Naive thymus-derived CD4-positive, alpha-beta T cell (primary cell): ENCODE measurements around the gene CLSTN2. TPM values are rescaled to one million over a fixed set of nuclear protein-coding genes. Genes with fewer than 3 reads are reported as not detected.
A peak's percentile ranks its signal among the peaks of the same experiment; 100 is the strongest.

Experiments
- ATAC-seq: fragments of 150-1000 bp; cut with Tn5 transposase; 2 replicates; pipeline ENCODE4 v1.10.0; 2021; ENCODE audit warnings: mild to moderate bottlenecking, moderate library complexity
- CTCF ChIA-PET: fragments of 350-600 bp; sonication (Branson Sonifier 250); formaldehyde crosslinking; loops from one replicate; lab custom pipeline; 2021; ENCODE audit warnings: antibody characterized with exemption; lab: Charles Lee
- POLR2A ChIA-PET: fragments of 350-600 bp; sonication (Branson Sonifier 250); formaldehyde crosslinking; loops from one replicate; lab custom pipeline; 2021; ENCODE audit warnings: antibody characterized with exemption, inconsistent platforms; lab: Charles Lee
- DNase-seq, 9 donors: peaks; one replicate each; pipeline versions ENCODE4 v3.0.0 to v3.0.0-alpha.2; 2020 to 2022; ENCODE audit warnings: mixed read lengths in 1 of 9
- H3K27ac ChIP-seq: one replicate; pipeline ENCODE4 v1.7.0; 2013; ENCODE audit warnings: mild to moderate bottlenecking, low read depth, low read length, moderate library complexity
- H3K27me3 ChIP-seq, 2 donors: one replicate each; pipeline ENCODE4 v1.7.0; 2013; ENCODE audit warnings: low read length in 2 of 2, mild to moderate bottlenecking in 2 of 2, moderate library complexity in 2 of 2; ENCODE audit not compliant: control insufficient read depth in 2 of 2, insufficient read depth in 2 of 2
- H3K36me3 ChIP-seq, 3 experiments: 1 replicate in 2 of 3; 2 replicates in 1 of 3; pipeline ENCODE4 v1.7.0; 2013; ENCODE audit warnings: low read length in 3 of 3, mild to moderate bottlenecking in 3 of 3, moderate library complexity in 1 of 3; ENCODE audit not compliant: insufficient read depth in 3 of 3, control insufficient read depth in 2 of 3
- H3K4me1 ChIP-seq, 2 donors: one replicate each; pipeline ENCODE4 v1.7.0; 2013; ENCODE audit warnings: low read length in 2 of 2, mild to moderate bottlenecking in 2 of 2, moderate library complexity in 1 of 2; ENCODE audit not compliant: control insufficient read depth in 2 of 2, insufficient read depth in 2 of 2
- H3K4me3 ChIP-seq: 2 replicates; pipeline ENCODE4 v1.7.0; 2013; ENCODE audit warnings: mild to moderate bottlenecking, low read length
- H3K9me3 ChIP-seq, 3 experiments: 1 replicate in 2 of 3; 2 replicates in 1 of 3; pipeline ENCODE4 v1.7.0; 2013; ENCODE audit warnings: low read length in 3 of 3; ENCODE audit not compliant: control insufficient read depth in 2 of 3
- H3K27ac Mint-ChIP-seq, 9 donors: one replicate each; pipeline ENCODE4 v1.8.0; 2020 to 2022; ENCODE audit warnings: mixed read lengths in 9 of 9, mild to moderate bottlenecking in 8 of 9, moderate library complexity in 5 of 9, inconsistent platforms in 2 of 9
- H3K27me3 Mint-ChIP-seq, 5 donors: one replicate each; pipeline ENCODE4 v1.8.0; 2021 to 2022; ENCODE audit warnings: mixed read lengths in 5 of 5, mild to moderate bottlenecking in 1 of 5
- H3K36me3 Mint-ChIP-seq, 5 donors: one replicate each; pipeline ENCODE4 v1.8.0; 2020 to 2022; ENCODE audit warnings: mixed read lengths in 5 of 5, mild to moderate bottlenecking in 3 of 5, inconsistent platforms in 1 of 5
- H3K4me1 Mint-ChIP-seq, 7 donors: one replicate each; pipeline ENCODE4 v1.8.0; 2020 to 2022; ENCODE audit warnings: mixed read lengths in 7 of 7, mild to moderate bottlenecking in 3 of 7, inconsistent platforms in 1 of 7
- H3K4me3 Mint-ChIP-seq, 10 donors: one replicate each; pipeline ENCODE4 v1.8.0; 2020 to 2022; ENCODE audit warnings: mild to moderate bottlenecking in 10 of 10, mixed read lengths in 10 of 10, moderate library complexity in 6 of 10, inconsistent platforms in 2 of 10
- H3K9me3 Mint-ChIP-seq, 11 donors: one replicate each; pipeline ENCODE4 v1.8.0; 2020 to 2022; ENCODE audit warnings: mixed read lengths in 11 of 11, mild to moderate bottlenecking in 4 of 11, inconsistent platforms in 1 of 11, moderate library complexity in 1 of 11
- intact Hi-C, 2 donors: fragments of 100-400 bp; cut with micrococcal nuclease; formaldehyde crosslinking; loops; one replicate each; pipeline ENCODE4 v1.15.1; 2023
- polyA plus RNA-seq, 2 donors: library from polyadenylated mRNA; unstranded; fragments of 300-500 nt; fragmentation: Illumina TruSeq; gene quantifications; one replicate each; pipeline ENCODE4 v1.2.3, GENCODE V29; 2021
- total RNA-seq, 6 experiments: library from RNA in 5 of 6; stranded (reverse) in 5 of 6; gene quantifications; 1 replicate in 5 of 6; 2 replicates in 1 of 6; pipeline ENCODE4 v1.2.3 and lab custom pipeline; 2021 to 2026

The CLSTN2 gene
- total and polyA plus RNA-seq, 7 experiments from 2014 or later, result 0.02 TPM; not detected in 6

DNA sequence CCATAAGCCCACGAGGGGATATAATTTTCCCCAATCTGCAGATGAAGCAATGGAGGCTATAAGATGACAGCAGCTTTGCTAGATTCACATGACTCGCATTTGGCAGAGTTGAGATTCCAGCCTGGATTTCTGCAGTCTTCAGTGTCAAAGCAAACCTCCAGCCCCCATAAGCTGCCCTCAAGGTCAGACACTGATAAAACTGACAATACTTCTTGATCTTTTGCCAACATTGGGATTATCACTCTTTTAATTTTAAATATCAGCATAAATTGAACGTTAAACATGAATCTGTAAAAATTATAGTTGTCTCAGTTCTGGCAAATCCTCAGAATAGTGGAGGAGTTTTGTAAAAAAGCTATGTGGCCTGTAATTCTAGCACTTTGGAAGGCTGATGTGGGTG lies 508.8 kb downstream of the CLSTN2 start:
- Mint-ChIP-seq H3K27me3 (peaks cover 0 to 21% (median 12%) of the 10 kb centered on the region in 5 donors), H3K27ac (no peak overlapping the region), H3K4me3 (no peak overlapping the region), H3K9me3 (peaks cover 0 to 2% (median 0%) of the 10 kb centered on the region in 11 donors), H3K36me3 (no peaks in the 10 kb centered on the region), H3K4me1 (peaks cover 0 to 1% (median 0%) of the 10 kb centered on the region in 7 donors)
- ATAC-seq (no peak), DNase-seq (no peak)
- Histone ChIP-seq H3K27me3 (no peaks in the 10 kb centered on the region), H3K9me3 (no peaks in the 10 kb centered on the region), H3K4me3 (no peak overlapping the region), H3K36me3 (no peaks in the 10 kb centered on the region), H3K27ac (no peak overlapping the region), H3K4me1 (no peaks in the 10 kb centered on the region)
- ChIA-PET CTCF (no interaction called here), POLR2A (no interaction called here)
- intact Hi-C loops, result no loop called here

DNA sequence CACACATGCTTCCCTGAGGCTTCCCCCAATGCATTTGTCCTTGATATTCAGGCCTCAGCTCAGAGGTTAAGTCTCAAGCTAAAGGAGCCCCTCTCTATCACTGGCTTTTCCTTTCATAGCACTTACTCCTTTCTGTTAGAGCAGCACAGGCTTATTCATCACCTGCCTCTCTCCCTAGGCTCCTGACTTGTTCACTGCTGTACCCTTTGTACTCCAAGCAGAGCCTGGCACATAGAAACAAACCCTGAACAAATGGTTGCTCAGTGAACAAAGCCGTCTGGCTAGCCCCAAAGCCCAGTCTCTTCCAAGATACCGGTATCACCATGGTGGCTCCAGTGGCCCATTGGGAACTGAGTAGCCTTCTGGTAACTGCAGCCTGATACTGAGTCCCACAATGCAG lies 511.7 kb downstream of the CLSTN2 start:
- no peak for DNase-seq
- H3K4me1 Mint-ChIP-seq, result peaks cover 0 to 1% (median 0%) of the 10 kb centered on the region in 7 donors
- no peak overlapping the region for H3K4me3 Mint-ChIP-seq
- no peaks in the 10 kb centered on the region for H3K4me1 ChIP-seq
- H3K27me3 ChIP-seq, result no peaks in the 10 kb centered on the region
- no peaks in the 10 kb centered on the region for H3K36me3 ChIP-seq
- H3K4me3 ChIP-seq, result no peak overlapping the region
- POLR2A ChIA-PET, result no interaction called here
- no peak overlapping the region for H3K27ac ChIP-seq
- intact Hi-C loops, result no loop called here
- CTCF ChIA-PET, result no interaction called here
- no peaks in the 10 kb centered on the region for H3K36me3 Mint-ChIP-seq
- no peaks in the 10 kb centered on the region for H3K9me3 ChIP-seq
- peaks cover 0 to 3% (median 0%) of the 10 kb centered on the region in 11 donors for H3K9me3 Mint-ChIP-seq
- peaks cover 0 to 21% (median 10%) of the 10 kb centered on the region in 5 donors for H3K27me3 Mint-ChIP-seq
- ATAC-seq, result no peak
- no peak overlapping the region for H3K27ac Mint-ChIP-seq

DNA sequence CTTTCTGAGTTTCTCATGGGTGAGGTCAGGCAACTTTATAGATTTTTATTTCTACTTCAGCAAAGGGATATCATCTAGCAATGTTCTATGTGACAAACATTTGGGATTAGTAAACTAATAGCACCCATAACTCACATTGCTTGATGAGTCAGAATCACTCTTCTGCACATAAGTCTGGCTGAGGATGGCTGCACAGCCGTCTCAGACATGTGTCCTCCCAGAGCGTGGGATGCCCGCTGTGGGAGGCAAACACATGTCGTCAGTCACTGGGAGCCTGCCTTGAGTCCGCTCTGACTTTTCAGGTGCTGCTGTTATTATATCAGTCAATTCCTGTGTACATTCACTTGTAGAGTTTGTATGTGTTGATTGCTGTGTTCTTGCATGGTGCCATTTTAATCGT lies 512.2 kb downstream of the CLSTN2 start:
- ChIA-PET POLR2A (no interaction called here), CTCF (no interaction called here)
- no peak for DNase-seq
- peaks cover 0 to 3% (median 0%) of the 10 kb centered on the region in 11 donors for H3K9me3 Mint-ChIP-seq
- no peak for ATAC-seq
- H3K36me3 Mint-ChIP-seq, result no peaks in the 10 kb centered on the region
- H3K4me1 ChIP-seq, result no peaks in the 10 kb centered on the region
- H3K4me1 Mint-ChIP-seq, result no peaks in the 10 kb centered on the region
- H3K27me3 Mint-ChIP-seq, result peaks cover 0 to 21% (median 10%) of the 10 kb centered on the region in 5 donors
- intact Hi-C loops, result no loop called here
- no peak overlapping the region for H3K27ac ChIP-seq
- H3K27me3 ChIP-seq, result no peaks in the 10 kb centered on the region
- no peak overlapping the region for H3K4me3 Mint-ChIP-seq
- H3K9me3 ChIP-seq, result no peaks in the 10 kb centered on the region
- H3K4me3 ChIP-seq, result no peak overlapping the region
- no peak overlapping the region for H3K27ac Mint-ChIP-seq
- no peaks in the 10 kb centered on the region for H3K36me3 ChIP-seq

DNA sequence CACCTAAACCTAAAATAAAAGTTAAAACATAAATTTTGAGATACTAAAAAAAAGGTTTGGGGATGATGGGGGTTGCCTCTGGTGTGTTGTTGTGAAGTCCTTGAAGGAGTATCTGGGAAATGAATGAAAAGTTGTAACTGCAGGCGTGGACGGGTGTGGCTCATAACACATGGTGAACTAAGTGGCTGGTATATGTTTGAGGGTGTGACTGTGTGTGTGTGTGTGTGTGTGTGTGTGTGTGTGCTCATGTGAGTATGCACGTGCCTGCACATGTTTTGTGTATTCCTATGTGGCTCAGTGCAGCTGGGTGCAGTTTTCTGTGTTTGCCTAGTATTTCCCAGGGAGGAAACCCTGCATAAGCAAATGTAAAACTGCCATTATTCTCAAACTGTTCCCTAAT lies 513.0 kb downstream of the CLSTN2 start:
- no peaks in the 10 kb centered on the region for H3K9me3 ChIP-seq
- Mint-ChIP-seq H3K4me1 (no peaks in the 10 kb centered on the region), H3K9me3 (peaks cover 0 to 3% (median 0%) of the 10 kb centered on the region in 11 donors), H3K36me3 (no peaks in the 10 kb centered on the region), H3K4me3 (no peak overlapping the region), H3K27ac (no peak overlapping the region), H3K27me3 (peaks cover 0 to 14% (median 4%) of the 10 kb centered on the region in 5 donors)
- no peaks in the 10 kb centered on the region for H3K4me1 ChIP-seq
- H3K36me3 ChIP-seq, result no peaks in the 10 kb centered on the region
- no peak overlapping the region for H3K4me3 ChIP-seq
- ATAC-seq (no peak), DNase-seq (no peak)
- H3K27ac ChIP-seq, result no peak overlapping the region
- H3K27me3 ChIP-seq, result no peaks in the 10 kb centered on the region
- intact Hi-C loops, result no loop called here
- CTCF ChIA-PET, result no interaction called here
- POLR2A ChIA-PET, result no interaction called here

DNA sequence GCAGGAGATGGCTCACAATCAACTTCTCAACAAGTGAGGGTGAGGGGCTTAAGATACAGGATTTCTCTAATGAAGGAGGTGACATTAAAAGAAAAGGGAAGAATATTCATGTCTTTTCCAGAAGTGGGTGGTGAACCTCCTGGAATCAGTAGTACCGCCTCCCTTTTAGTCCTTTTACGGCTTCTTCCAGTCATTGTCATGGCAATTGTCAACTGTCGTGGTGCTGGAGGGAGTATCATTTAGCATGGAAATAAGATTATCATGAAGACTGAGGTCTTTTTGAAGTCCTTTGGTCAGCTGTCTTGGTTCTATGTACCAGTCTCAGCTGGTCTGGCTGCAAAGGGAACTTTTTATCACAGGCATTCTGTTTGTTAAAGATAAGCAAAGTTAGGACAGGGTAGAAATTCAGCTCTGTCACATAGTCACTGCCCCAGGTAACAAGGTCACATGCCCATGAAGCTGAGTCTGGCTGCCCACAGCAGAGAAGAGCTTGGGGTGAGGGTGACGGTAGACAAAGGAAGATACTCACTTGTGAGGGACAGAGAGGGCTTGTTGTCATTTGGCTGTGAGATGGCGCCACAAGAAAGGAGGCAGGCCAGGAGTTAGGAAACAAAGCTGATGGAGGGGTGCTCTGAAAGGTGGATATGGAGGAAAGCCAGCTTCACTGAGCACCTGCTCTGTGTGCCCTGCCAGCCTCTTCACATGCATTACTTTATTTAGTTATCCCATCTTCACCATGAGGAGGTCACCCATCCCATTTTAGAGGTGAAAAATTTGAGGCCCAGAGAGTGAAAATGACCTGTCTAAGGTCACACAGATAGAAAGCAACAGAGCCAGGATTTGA lies 514.6 kb downstream of the CLSTN2 start:
- Mint-ChIP-seq H3K4me3 (no peak overlapping the region), H3K27me3 (peaks cover 0 to 8% (median 0%) of the 10 kb centered on the region in 5 donors), H3K4me1 (no peaks in the 10 kb centered on the region), H3K9me3 (peaks cover 0 to 3% (median 0%) of the 10 kb centered on the region in 11 donors), H3K27ac (no peak overlapping the region), H3K36me3 (no peaks in the 10 kb centered on the region)
- H3K4me3 ChIP-seq, result no peak overlapping the region
- ChIA-PET CTCF (no interaction called here), POLR2A (no interaction called here)
- DNase-seq (no peak), ATAC-seq (no peak)
- intact Hi-C loops, result no loop called here
- no peaks in the 10 kb centered on the region for H3K36me3 ChIP-seq
- no peak overlapping the region for H3K27ac ChIP-seq
- no peaks in the 10 kb centered on the region for H3K9me3 ChIP-seq
- no peaks in the 10 kb centered on the region for H3K27me3 ChIP-seq
- no peaks in the 10 kb centered on the region for H3K4me1 ChIP-seq

DNA sequence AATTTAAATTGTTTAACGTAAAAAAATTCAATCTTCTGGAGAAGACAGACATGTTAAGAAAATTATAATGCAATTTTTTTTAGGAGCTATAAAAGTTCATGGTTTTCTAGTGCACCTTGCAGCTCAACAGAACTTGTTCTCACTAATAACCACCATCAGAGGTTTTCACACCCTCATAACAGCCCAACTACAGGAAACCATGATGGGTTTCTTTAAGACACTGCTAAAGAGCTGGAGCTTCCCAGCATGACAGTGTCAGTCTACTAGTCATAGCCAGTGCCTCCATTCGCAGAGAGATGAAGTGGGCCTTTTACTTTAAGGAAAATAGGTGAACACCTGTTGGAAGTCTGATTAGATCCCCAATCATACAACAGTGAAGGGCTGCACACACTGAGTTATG lies 518.8 kb downstream of the CLSTN2 start:
- Histone ChIP-seq H3K4me1 (no peaks in the 10 kb centered on the region), H3K27me3 (no peaks in the 10 kb centered on the region), H3K9me3 (no peaks in the 10 kb centered on the region), H3K4me3 (no peak overlapping the region), H3K27ac (no peak overlapping the region), H3K36me3 (no peaks in the 10 kb centered on the region)
- H3K9me3 Mint-ChIP-seq, result peaks cover 0 to 3% (median 0%) of the 10 kb centered on the region in 11 donors
- no peak overlapping the region for H3K4me3 Mint-ChIP-seq
- ATAC-seq, result peak; percentile 53
- H3K36me3 Mint-ChIP-seq, result no peaks in the 10 kb centered on the region
- H3K27me3 Mint-ChIP-seq, result peaks cover 0 to 5% (median 0%) of the 10 kb centered on the region in 5 donors
- ChIA-PET CTCF (no interaction called here), POLR2A (no interaction called here)
- no peak for DNase-seq
- no peaks in the 10 kb centered on the region for H3K4me1 Mint-ChIP-seq
- intact Hi-C loops, result no loop called here
- no peak overlapping the region for H3K27ac Mint-ChIP-seq
